Stimulated activated CD8-positive, alpha-beta memory T cell treated with anti-CD3 and anti-CD28 coated beads, Interleukin-12 subunit alpha, Interleukin-12 subunit beta, amount 100 ng/mL, for 1 hour (primary cell): ENCODE results near the gene ERBB4.

Source experiments
- DNase-seq: peaks from one replicate; pipeline ENCODE4 v3.0.0-alpha.2; 2020; ENCODE audit warnings: low read depth

ERBB4 gene

DNA sequence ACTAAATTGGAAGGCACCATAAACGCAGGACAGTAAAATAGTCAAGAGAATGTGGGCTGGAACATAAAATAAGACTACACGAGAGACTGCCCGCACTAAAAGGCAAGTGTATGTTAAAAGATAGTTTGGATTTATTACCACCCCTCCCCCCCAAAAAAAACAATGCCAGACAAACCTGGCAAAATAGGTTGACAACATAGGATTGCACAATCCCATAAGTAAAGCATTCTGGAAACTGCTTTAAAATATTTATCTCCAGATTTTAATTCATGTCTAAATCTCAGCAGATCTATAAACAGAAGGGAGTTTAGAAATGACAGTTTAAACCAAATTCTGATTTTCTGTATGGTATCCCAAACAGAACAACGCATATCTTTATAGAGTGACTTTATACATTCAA, 455.1 kb downstream of the ERBB4 start:
- no peak for DNase-seq

DNA sequence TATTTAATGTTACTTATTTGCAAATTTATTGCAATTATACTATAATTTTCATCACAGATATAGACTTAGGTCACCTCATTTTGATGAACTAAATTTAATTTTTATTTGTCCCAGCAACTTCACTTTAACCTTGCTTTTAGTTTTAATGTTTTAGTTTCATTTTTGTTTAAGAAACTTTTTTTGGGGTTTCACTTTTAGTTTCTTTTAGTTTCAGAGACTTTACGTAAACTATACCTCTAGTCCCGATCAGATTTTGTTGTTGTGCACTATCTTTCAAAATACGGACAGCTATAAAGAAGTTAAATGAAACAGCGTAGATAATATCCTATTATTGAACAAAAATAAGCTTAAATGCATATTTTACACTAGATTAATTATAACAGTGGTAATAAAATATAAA, 460.5 kb downstream of the ERBB4 start:
- no peak for DNase-seq

DNA sequence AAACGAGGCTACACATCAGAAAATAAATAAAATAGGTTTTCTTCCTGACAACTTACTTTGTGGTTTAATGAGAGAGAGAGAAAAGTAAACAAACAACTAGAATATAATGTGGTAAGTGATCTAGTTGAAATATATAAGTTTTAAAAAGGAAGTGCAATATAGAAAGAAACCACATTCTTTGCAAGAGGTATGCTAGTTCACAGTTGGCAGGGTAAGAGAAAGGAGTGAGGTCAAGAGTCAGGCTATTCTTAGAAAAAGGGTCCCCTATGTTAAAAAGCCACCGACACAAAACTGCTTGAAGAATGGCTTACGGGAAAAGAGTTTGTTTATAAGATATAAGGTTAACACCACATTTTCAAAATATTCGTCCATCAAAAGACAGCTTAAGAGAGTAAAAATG, 462.1 kb downstream of the ERBB4 start:
- no peak for DNase-seq

DNA sequence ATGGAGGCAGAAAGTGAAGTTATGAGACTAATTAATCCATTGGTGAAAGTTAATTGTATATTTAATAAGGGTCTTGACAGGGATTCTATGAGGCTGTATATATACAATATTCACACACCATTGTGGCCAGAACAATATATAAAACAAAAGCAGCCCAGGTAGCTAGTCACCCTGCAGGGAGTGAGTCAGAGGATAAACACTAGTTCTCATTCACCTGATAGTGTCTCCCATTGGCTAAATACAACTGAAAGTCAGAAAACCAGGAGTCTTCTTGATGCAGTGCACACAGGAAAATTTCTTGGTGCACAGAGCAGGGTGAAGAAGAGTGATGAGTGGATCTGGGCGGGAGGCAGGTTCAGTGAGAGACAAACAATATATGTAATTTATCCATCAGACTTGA, 465.2 kb downstream of the ERBB4 start:
- no peak for DNase-seq

DNA sequence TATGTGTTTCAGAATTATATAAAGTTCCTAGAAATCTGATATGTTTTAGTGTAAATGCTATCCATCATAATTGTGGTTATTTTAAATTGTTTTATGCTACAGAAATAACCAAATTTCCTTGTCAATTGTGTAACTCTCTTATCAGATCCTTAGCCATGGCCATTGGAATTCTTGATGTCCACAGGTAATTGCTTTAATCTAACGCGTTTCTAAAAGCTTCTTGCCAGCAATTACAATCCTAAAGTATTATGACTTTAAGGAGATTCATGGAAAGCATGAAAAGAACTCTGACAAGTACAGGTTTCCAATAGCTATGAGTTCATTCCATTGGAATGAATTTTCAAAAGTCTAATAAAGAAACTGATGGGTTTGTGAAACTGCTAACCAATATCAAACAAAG, 472.1 kb downstream of the ERBB4 start:
- DNase-seq = no peak

DNA sequence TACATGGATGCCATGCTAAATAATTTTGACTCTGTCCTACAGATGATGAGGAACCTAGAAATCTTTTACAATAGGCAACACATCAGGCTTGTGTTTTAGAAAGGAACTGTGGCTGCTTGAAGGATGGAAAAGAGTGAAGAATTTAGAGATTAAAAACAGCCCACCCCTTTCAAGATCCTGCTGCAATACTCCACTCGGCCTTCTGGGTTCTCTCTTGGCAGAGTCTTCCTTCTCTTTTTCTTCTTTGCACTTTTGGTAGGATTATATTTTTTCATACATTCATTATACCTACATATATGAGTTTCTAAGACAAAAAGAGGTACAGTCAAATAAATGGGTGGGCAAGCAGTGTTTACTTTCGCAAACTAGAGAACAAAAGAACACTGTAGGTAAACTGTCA, 474.3 kb downstream of the ERBB4 start:
- DNase-seq = no peak

DNA sequence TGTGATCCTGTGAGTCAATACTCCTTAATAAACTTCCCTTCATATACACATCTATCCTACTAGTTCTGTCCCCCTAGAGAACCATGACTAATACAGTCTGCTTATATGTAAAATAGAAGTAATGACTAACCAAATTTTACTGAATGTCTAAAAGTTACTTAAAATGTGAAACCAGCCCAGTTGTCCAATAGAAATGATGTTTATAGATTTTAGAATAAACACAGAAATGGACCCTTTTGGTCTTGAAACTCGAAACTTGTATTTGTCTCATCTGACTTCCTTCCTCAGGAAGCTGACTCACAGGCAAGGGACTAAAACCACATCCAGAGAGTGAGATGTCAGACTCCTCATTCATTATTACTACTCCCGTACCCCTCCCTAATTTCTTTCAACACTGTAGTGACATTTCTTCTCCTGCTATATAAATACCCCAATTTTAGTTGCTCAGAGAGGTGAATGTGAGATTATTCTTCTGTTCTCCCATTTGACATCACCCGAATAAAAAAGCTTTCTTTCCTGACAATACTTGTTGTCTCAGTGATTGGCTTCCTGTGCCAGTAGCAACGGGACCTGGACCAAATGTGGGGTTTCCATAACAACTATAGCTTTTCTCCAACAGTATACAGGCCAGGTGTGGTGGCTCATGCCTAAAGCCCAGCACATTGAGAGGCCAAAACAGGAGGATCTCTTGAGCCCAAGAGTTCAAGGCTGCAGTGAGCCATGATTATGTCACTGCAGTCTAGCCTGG, 486.0 kb downstream of the ERBB4 start:
- no peak for DNase-seq

DNA sequence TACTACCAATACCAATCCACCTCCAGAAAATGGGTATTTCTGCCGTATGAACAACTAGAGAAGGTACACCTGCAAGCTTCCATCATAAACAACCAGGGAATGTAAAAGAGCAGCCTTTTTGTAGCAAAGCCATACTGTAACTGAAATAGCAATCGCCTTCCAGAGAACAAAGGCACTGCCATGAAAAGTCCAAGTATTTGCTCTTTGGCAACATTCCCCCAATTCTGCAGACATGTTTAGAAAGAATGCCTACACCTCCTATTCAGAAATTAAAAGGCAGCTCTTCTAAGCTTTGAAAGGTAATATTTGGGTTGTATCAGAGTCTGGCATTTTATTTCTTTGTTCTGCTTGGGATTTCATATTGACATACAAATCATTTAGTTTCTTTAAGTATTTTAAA, 487.7 kb downstream of the ERBB4 start:
- no peak for DNase-seq

DNA sequence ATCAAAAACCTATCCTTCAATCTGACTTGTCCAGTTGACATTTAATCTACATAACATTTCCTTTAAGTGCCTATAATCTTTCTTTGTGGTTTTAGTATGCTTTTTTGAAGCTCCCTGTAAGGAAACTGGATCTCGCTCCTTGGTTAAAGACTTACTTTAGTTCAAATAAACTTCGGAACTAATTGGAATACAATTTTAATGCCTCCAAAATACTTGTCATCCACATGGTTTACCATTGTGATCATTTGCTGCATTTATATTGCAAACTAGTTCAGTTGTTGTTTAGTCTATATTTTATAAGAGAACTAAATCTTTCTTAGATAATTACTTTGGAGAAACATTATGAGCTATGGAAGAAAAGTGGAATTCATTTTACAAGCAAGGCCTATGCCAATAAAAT, 496.0 kb downstream of the ERBB4 start:
- no peak for DNase-seq

DNA sequence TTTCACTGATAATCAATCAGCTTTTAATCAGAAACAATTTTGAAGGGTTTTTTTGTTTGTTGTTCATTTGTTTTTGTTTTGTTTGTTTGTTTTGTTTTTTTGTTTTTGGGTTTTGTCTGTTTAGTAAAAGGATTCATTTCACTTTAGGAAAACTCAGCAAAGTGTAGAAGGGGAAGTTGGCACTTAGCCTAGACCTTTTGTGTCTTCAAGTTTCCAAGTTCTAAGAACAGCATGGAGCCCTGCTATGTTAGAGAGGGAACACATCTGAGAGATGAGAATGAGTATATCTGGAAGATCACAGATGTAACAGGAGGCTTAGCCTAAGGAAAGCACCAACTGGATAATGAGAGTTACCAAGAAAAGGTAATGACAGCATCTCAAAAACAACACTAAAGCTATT, 501.5 kb downstream of the ERBB4 start:
- DNase-seq = no peak

DNA sequence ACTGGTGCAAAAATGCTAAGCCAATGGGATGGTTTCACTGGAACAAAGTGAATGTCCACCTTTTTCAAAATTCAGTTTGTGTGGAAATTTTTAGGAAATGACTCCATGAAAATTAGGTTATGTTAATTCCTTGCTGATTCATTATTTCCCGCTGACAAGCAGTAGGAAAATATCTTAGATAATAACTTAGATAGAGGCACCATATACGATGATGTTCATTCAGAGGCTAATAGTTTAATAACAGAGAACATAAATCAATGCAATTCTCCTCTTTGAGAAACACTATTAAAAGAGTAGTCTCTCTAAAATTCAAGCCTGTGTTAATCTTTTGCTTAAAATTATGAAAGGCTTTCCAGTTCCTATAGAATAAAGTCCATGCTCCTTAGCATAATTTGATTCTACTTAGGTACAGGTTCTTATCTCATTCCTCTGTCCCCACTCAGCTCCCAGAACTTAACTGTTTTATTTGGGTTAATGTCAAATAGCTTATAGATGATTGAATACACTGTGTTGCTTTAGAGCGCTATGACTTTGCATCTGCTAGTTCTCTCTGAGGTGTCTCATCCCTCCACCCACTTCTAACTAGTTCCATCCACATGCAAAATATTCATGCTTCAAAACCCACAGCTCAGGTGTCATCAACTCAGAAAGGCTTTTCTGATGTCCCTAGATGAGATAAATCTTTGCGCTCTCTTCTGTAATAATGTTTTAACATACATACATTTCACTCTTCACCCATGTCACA, 503.6 kb downstream of the ERBB4 start:
- DNase-seq = no peak

DNA sequence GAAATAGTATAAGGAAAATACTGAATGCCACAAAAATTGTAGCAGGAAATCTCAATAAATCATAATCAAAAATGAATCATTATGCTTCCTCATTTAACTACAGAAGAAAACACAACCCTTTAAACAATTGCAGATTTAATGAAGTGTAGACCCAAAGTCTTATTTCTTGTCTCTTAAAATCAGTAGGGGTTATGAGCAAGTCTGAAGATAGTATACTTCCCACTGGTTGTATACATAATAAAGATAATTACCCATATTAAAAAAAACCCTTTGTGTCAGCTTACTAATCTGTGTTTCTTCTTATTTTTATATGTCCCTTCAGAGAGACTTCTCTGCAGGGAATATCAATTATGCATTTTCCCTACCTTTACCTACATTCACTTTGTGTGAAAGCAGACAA, 504.7 kb downstream of the ERBB4 start:
- no peak for DNase-seq

DNA sequence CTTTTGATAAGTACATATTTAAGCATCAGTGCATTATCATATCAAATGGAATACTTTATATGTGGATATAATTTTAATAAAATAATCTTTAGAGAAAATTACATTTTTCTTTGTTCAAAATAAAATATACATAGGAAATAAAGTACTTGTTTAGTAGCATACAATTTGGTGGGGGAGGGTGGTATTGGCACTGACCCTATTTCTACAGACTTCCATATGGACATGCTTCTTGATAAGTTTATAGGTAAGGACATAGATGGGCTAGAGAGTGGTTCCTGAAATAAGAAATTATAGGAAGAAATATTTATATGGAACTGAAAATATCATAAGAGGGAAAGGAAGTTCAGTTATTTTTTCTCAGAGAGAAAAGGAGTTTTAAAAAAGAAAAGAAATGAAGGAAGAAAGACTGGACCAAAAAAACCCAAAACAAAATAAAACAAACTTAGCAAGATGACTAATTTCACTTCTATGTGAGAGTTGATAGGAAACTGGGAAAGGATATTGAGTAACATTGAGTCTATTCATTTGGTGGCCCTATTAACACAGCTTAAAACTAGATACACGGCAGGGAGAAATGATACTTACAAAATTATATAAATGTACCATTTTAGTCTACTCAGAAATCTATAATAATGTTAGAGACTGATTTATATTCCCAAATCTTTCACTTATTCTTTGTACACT, 505.9 kb downstream of the ERBB4 start:
- DNase-seq = no peak

DNA sequence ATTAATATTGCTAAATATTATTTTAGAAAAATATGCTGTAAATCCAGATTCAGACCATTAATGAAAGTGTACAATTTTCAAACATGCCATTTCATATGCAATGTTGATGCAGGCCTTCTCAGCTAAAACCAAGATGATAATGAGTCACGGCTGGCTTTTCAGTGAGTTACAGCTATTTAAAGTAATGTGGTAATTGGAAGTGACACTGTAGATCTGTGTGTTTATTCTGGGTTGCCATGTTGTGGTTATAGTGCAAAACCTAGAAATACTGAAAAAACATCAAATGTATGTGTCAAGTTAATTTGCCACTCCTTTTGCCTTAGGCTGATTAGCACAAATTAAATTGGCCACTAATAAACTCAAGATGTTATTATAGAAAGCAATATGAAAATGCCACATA, 506.6 kb downstream of the ERBB4 start:
- no peak for DNase-seq

DNA sequence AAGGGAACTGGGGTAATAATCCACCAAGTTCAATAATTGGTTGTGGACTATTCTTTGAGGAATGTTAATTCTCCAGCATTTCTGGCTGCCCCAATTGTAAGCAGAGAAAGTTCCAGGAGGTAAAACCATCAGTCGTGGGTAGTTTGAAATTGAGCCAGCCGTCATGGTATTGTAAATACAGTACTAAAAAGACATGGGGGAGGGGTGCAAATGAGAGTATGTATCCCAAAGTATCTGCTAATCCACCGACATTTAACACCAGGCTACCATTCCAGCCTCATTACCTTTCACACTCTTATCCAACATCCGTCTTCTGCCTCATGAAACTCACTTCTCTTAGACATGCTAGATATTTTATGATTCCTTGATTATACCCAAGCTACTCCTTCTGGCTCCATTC, 507.9 kb downstream of the ERBB4 start:
- no peak for DNase-seq

DNA sequence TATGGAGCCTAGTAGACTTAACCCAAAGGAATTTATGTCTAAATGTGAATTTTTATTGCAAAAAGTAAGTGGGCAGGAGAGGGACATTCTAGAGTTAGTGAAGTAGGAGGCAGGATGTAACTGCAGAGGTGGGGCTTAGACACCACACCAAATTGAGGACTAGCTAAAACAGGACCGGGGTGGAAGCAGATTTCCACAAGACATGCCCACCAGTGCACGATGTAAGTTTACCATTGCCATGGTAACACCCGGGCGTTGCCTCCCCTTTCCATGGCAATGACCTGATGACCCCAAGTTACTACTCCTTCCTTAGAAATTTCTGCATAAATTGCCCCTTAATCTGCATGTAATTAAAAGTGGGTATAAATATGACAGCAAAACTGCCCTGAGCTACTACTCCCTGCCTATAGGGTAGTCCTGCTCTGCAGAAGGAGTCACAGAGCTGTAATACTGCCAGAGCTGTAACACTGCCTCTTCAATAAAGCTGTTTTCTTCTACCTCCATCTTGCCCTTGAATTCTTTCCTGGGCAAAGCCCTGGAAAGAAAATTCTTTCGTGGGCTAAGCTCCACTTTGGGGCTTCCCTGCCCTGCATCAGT, 509.7 kb downstream of the ERBB4 start:
- no peak for DNase-seq

DNA sequence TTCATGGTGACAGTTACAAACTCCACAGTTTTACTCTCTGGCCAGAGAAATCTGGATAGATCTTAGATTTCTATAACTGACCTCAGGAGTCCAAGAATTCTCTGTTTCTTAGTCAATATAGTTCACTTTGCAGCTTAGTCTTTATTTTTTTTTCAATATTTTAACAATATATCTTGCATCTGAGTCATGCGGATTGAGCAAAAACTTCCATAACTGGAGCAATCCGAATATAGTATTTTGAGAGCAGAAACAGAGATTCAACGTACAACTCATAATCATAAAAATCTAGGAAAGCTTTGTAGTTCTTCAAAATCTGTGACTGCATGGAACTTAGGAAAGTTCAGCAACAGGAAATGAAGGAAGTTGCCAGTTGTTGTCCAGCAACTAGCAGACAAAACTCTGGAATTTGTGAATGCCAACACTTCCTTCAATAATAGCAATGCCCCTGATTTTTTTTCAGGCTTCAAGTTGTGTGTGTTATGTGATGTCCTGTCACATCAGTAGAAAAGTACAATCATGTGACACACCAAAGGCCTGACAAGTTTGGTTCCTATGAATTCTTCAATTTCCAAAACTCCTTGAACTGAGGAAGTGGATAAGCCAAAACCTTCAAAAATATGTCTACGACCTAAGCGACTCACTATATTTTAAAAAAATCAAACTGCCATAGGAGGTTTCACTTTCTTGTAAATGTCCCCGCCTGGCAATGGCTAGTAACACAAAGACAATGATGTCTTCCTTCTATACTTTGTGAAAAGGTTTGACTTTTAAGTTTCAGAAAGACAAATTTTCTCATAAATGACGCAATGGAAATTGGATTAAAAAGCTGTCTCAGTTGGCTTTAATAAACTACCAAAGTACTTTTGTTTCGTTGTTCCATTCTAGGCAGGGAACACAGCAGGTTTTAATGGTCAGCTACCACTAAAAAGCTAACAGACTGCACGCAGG, 510.6 kb downstream of the ERBB4 start:
- no peak for DNase-seq

DNA sequence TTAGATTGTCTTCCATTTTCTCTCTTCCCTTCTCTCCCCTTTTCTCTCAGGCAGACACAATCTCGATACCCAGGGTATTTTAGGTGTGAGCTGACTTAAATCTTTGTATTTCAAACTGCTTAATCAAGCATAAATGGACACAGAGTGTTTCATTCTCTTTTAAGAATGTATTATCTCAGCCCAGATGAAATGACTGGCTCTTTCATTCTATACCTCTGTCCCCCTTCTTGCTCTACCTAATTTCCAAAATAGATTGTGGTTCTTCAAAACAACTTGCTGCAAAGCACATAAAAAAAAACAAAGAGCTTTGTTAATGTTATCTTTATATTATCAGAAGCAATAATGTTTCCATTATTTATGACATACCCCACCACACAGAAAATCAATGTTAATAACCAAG, 514.6 kb downstream of the ERBB4 start:
- no peak for DNase-seq

DNA sequence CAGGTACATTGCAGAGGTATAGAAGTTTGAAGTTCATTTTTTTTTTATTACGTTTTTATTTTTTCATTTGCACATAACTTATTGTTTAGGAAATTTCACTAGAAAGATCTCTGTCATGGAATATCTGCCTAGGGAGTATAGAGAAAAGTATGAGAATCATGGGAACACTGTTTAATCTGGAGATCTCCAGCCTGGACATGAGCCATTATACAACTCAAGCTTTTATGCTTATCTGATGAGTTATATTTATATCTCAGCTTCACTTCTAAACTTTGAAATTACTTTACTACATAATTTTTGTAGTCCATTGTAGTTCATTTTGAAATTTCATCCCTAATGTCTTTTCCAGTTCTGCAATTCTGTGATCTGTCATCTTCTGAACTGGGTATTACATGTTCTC, 515.6 kb downstream of the ERBB4 start:
- no peak for DNase-seq

DNA sequence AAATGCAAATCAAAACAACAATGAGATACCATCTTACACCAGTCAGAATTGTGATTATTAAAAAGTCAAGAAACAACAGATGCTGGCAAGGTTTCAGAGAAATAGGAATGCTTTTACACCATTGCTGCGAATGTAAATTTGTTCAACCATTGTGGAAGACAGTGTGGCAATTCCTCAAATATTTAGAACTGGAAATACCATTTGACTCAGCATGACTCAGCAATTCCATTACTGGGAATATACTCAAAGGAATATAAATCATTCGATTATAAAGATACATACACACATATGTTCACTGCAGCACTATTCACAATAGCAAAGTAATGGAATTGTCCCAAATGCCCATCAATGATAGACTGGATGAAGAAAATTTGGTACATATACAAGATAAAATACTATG, 516.7 kb downstream of the ERBB4 start:
- DNase-seq = no peak

DNA sequence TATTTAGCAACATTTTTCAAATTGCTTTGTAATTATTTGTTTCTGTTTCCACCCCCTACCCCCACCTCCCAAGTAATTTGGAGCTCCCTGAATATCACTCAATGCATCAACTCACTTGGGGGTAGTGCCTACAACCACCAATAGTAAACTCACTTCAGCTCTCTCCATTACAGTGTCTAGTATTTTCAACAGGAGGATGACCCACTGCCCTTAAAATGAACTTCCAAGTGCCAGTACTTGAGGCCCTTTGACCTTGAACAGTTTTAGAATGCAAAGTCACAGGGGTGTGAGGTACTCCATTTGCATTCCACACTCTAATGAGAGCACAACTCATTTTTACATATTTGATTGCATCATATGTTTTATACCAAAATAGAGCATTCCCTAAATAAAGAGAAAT, 523.0 kb downstream of the ERBB4 start:
- DNase-seq = no peak

DNA sequence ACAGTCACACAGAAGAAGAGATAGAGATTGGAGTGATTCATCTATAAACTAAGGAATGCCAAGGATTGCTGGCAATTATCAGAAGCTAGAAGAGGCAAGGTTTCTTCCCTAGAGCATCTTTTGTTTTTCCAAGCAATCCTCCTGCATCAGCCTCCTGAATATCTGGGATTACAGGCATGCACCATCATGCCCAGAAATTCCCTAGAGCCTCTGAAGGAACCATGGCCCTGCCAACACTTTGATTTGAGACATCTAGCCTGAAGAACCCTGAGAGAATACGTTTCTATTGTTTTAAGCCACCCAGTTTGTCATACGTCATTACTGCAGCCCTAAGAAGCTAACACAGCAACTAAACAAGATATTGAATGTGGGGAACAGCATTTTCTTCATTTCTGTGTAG, 525.0 kb downstream of the ERBB4 start:
- no peak for DNase-seq
